Lung (tissue), 12 donors: ENCODE data around the gene JSRP1. TPM values are rescaled to one million over a fixed set of nuclear protein-coding genes. Genes with fewer than 3 reads are reported as not detected.

ENCODE experiments used
- ATAC-seq: fragments of 200-7000 bp; cut with Tn5 transposase; one replicate; pipeline ENCODE4 v1.9.1; 2020; ENCODE audit warnings: moderate number of reproducible peaks; ENCODE audit not compliant: insufficient read depth, low FRiP score
- DNase-seq, 3 donors: peaks; one replicate each; pipeline ENCODE4 v3.0.0-alpha.2; 2013 to 2017
- H3K27ac ChIP-seq, 2 donors: one replicate each; pipeline ENCODE4 v1.5.1; 2013; ENCODE audit warnings: mild to moderate bottlenecking in 2 of 2, moderate library complexity in 2 of 2, control low read depth in 1 of 2, inconsistent platforms in 1 of 2, low read depth in 1 of 2, low read length in 1 of 2
- H3K27me3 ChIP-seq, 3 donors: one replicate each; pipeline ENCODE4 v1.5.1; 2013; ENCODE audit warnings: low read length in 2 of 3; ENCODE audit not compliant: control insufficient read depth in 3 of 3, insufficient read depth in 3 of 3
- H3K36me3 ChIP-seq, 4 donors: one replicate each; pipeline ENCODE4 v1.5.1; 2013; ENCODE audit warnings: low read length in 4 of 4, mild to moderate bottlenecking in 1 of 4, moderate library complexity in 1 of 4; ENCODE audit not compliant: control insufficient read depth in 4 of 4, insufficient read depth in 4 of 4
- H3K4me1 ChIP-seq, 5 donors: one replicate each; pipeline ENCODE4 v1.5.1; 2013; ENCODE audit warnings: low read length in 5 of 5, mild to moderate bottlenecking in 2 of 5, moderate library complexity in 1 of 5; ENCODE audit not compliant: control insufficient read depth in 5 of 5, insufficient read depth in 5 of 5
- H3K4me3 ChIP-seq: one replicate; pipeline ENCODE4 v1.5.1; 2013; ENCODE audit warnings: mild to moderate bottlenecking, control low read depth, moderate library complexity
- H3K9ac ChIP-seq, 2 donors: one replicate each; pipeline ENCODE4 v1.5.1; 2013; ENCODE audit warnings: low read length in 2 of 2, control low read depth in 1 of 2; ENCODE audit not compliant: insufficient read depth in 1 of 2
- H3K9me3 ChIP-seq, 4 donors: one replicate each; pipeline ENCODE4 v1.5.1; 2013; ENCODE audit warnings: low read length in 3 of 4, mild to moderate bottlenecking in 1 of 4, moderate library complexity in 1 of 4; ENCODE audit not compliant: control insufficient read depth in 4 of 4, insufficient read depth in 3 of 4
- WGBS, 2 donors: extraction: QIAGEN DNeasy Blood & Tissue Kit; methylation state at CpG; one replicate each; pipeline ENCODE4 v1.1.7; 2013; 5-methylcytosine and 5-hydroxymethylcytosine counted together
- polyA plus RNA-seq, 2 donors: library from polyadenylated mRNA; stranded (reverse); fragments of 200-250 nt; gene quantifications; one replicate each; pipeline ENCODE4 v1.2.1, GENCODE V29; 2013
- total RNA-seq, 2 donors: library from RNA; depleted of rRNA in 1 of 2; stranded (reverse); fragments of >200 nt in 1 of 2; gene quantifications; one replicate each; pipeline ENCODE4 v1.2.1, GENCODE V29; 2014 to 2021
- TF ChIP-seq, protein P1 (sequence below): IDR thresholded peaks from 2 replicates; pipeline ENCODE4 v1.5.1; 2012; ENCODE audit warnings: mild to moderate bottlenecking; ENCODE audit errors: control extremely low read depth, extremely low read depth
- donor health status: control.
- donor health status: control.
- donor health status: Bipolar disorder and iron deficiency.
- donor health status: healthy.
- donor health status: DM: yes; HTN: yes; CAD: no.

The JSRP1 gene
- total and polyA plus RNA-seq, 4 donors, result 0.61 to 2.3 (median 0.88) TPM

GRCh38 chr19:2219726-2220125, 36.5 kb downstream of the JSRP1 start:
- TF ChIP-seq, protein P1, sequence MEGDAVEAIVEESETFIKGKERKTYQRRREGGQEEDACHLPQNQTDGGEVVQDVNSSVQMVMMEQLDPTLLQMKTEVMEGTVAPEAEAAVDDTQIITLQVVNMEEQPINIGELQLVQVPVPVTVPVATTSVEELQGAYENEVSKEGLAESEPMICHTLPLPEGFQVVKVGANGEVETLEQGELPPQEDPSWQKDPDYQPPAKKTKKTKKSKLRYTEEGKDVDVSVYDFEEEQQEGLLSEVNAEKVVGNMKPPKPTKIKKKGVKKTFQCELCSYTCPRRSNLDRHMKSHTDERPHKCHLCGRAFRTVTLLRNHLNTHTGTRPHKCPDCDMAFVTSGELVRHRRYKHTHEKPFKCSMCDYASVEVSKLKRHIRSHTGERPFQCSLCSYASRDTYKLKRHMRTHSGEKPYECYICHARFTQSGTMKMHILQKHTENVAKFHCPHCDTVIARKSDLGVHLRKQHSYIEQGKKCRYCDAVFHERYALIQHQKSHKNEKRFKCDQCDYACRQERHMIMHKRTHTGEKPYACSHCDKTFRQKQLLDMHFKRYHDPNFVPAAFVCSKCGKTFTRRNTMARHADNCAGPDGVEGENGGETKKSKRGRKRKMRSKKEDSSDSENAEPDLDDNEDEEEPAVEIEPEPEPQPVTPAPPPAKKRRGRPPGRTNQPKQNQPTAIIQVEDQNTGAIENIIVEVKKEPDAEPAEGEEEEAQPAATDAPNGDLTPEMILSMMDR, result no peak
- Histone ChIP-seq H3K9me3 (peaks cover 0 to 2% (median 0%) of the 10 kb centered on the region in 4 donors), H3K27me3 (no peaks in the 10 kb centered on the region), H3K27ac (no peak overlapping the region), H3K4me1 (peaks cover 0 to 4% (median 0%) of the 10 kb centered on the region in 5 donors), H3K4me3 (no peak overlapping the region), H3K9ac (no peak overlapping the region), H3K36me3 (peaks cover 0 to 84% (median 29%) of the 10 kb centered on the region in 4 donors)
- no peak for DNase-seq
- 93 to 98% methylated on average over 21 of the region's 21 CpGs for WGBS, 2 donors
- ATAC-seq, result no peak

DNA sequence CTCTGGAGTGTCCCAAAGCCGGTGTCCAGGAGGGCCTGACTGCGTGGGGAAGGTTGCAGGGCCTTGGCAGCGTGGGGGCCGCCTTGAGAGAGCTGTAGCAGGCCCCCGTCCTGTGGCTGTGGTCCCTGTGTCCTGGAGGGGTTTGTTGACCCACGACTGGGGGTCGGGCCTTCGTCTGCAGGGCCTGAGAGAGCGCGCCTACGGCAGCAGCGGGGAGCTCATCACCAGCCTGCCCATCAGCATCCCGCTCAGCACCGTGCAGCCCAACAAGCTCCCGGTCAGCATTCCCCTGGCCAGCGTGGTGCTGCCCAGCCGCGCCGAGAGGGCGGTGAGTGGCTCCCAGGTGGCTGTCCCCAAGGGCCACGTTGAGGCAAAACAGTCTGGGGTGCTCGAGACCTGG, 38.6 kb downstream of the JSRP1 start:
- Histone ChIP-seq H3K27me3 (no peaks in the 10 kb centered on the region), H3K4me1 (peaks cover 0 to 19% (median 4%) of the 10 kb centered on the region in 5 donors), H3K9me3 (peaks cover 0 to 4% (median 0%) of the 10 kb centered on the region in 4 donors), H3K27ac (no peak overlapping the region), H3K9ac (no peak overlapping the region), H3K4me3 (no peak overlapping the region), H3K36me3 (peaks cover 5 to 86% (median 31%) of the 10 kb centered on the region in 4 donors)
- ATAC-seq (no peak), DNase-seq (no peak)
- WGBS, 2 donors, result 97% methylated on average over 19 to 22 of the region's 22 CpGs
- TF ChIP-seq, protein P1, result no peak

DNA sequence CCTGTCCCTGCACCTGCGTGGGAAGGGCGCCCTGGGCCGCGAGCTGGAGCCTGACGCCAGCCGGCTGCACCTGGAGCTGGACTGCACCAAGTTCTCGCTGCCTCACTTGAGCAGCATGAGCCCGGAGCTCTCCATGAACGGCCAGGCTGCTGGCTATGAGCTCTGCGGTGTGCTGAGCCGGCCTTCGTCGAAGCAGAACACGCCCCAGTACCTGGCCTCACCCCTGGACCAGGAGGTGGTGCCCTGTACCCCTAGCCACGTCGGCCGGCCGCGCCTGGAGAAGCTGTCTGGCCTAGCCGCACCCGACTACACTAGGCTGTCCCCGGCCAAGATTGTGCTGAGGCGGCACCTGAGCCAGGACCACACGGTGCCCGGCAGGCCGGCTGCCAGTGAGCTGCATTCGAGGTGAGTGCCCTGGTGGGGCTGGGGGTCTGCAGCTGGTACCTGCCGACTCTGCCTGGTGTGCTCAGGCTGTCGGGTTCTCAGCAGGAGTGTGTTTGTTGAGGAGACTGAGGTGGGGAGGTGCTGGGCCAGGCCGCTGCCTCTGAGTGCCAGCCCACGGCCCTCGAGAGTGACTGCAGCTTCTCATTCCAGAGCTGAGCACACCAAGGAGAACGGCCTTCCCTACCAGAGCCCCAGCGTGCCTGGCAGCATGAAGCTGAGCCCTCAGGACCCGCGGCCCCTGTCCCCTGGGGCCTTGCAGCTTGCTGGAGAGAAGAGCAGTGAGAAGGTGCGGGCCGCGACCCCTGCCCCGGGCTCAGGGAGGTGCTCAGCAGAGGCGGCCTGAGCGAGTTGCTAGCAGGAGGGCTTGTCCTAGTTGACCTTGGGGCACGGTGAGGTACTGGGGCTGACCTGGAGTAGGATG, 39.6 kb downstream of the JSRP1 start:
- Histone ChIP-seq H3K27me3 (no peaks in the 10 kb centered on the region), H3K9me3 (peaks cover 0 to 4% (median 0%) of the 10 kb centered on the region in 4 donors), H3K36me3 (peaks cover 8 to 85% (median 35%) of the 10 kb centered on the region in 4 donors), H3K27ac (no peak overlapping the region), H3K4me3 (no peak overlapping the region), H3K4me1 (peaks cover 0 to 19% (median 4%) of the 10 kb centered on the region in 5 donors), H3K9ac (no peak overlapping the region)
- DNase-seq (no peak), ATAC-seq (no peak)
- WGBS, 2 donors, result 97% methylated on average over 43 of the region's 43 CpGs
- TF ChIP-seq, protein P1, result no peak
